ENCODE results near the gene NDUFS1. TPM values are rescaled to one million over a fixed set of nuclear protein-coding genes. Genes with fewer than 3 reads are reported as not detected.

Gene NDUFS1
- total RNA-seq, 1 experiment from 2014 or later, result 102 TPM

DNA sequence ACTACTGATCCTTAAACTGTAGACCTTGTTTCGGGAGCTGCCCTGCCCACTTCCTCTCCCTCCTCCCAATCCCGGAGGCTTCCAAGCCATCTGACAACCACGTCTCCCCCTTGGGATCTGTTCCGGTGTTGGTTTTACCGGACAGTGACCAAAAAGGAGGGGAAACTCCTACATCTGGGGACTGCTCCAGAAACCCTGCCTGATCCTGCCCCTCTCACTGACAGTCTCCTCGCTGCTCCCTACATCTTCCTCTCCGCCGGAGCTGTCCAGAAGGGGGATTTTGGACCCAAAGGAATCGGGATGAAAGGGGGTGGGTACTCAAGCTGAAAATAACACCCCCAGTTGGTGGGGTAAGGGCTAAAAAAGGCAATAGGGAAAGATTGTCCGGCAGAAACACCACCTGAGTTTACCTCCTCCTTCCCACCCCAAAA, 74.8 kb downstream of the NDUFS1 start:
- Histone ChIP-seq H3K9ac (ENCODE audit: extremely low read depth, insufficient read length, low read length) (peak overlapping the region; percentile 94), H3K27ac (ENCODE audit: insufficient read length, low read depth, low read length) (peak overlapping the region; percentile 98), H4K5ac (ENCODE audit: insufficient read length, low read depth, low read length) (no peak overlapping the region), H3K9me3 (ENCODE audit: control insufficient read depth, low read depth, low read length) (no peaks in the 10 kb centered on the region), H2BK20ac (ENCODE audit: low read depth, low read length, poor library complexity, severe bottlenecking) (no peak overlapping the region), H2AK5ac (ENCODE audit: insufficient read length, low read length) (no peak overlapping the region), H3K56ac (ENCODE audit: insufficient read length, low read depth, low read length) (no peak overlapping the region), H3K4me2 (ENCODE audit: insufficient read depth, insufficient read length, low read length) (peak overlapping the region; percentile 91), H3K18ac (ENCODE audit: insufficient read length, low read depth, low read length) (no peak overlapping the region), H3K79me1 (ENCODE audit: insufficient read depth, low read depth, low read length, poor library complexity, severe bottlenecking) (no peaks in the 10 kb centered on the region), H3K23ac (ENCODE audit: insufficient read length, low read depth, low read length) (no peak overlapping the region), H4K20me1 (ENCODE audit: control insufficient read depth, insufficient read depth, insufficient read length) (no peaks in the 10 kb centered on the region), H3K27me3 (ENCODE audit: insufficient read depth, low read length) (no peaks in the 10 kb centered on the region), H2BK5ac (ENCODE audit: insufficient read length, low read length) (no peak overlapping the region), H2BK12ac (ENCODE audit: insufficient read length, low read depth, low read length) (no peak overlapping the region), H3K14ac (ENCODE audit: insufficient read depth, low read length) (no peak overlapping the region), H2AFZ (ENCODE audit: low read length) (no peak overlapping the region), H4K91ac (ENCODE audit: insufficient read length, low read depth, low read length) (no peak overlapping the region), H2BK120ac (ENCODE audit: low read depth, low read length, poor library complexity, severe bottlenecking) (no peak overlapping the region), H3K79me2 (ENCODE audit: insufficient read depth, low read length) (peaks cover 18% of the 10 kb centered on the region; the same call in 1 of the 2 replicates), H2BK15ac (ENCODE audit: low read depth, low read length) (no peak overlapping the region), H3T11ph (ENCODE audit: low read length) (no peak overlapping the region), H3K23me2 (ENCODE audit: insufficient read length, low read depth, low read length, poor library complexity, severe bottlenecking) (peaks cover under 1% of the 10 kb centered on the region), H4K8ac (replicated peaks; ENCODE audit: insufficient read length, low read depth, low read length) (no peak overlapping the region), H3K4ac (ENCODE audit: low read depth, low read length) (no peak overlapping the region), H3K4me1 (ENCODE audit: insufficient read depth, low read length) (peaks cover 9% of the 10 kb centered on the region; the same call in 1 of the 2 replicates)
- peaks cover 29 to 44% of the 10 kb centered on the region in 2 experiments for H3K4me1 Mint-ChIP-seq
- no peaks in the 10 kb centered on the region for H3K9me3 Mint-ChIP-seq
- DNase-seq, result peak; percentile 88
- H3K27me3 Mint-ChIP-seq (ENCODE audit: low read depth), result no peaks in the 10 kb centered on the region
- TF ChIP-seq, protein P1, sequence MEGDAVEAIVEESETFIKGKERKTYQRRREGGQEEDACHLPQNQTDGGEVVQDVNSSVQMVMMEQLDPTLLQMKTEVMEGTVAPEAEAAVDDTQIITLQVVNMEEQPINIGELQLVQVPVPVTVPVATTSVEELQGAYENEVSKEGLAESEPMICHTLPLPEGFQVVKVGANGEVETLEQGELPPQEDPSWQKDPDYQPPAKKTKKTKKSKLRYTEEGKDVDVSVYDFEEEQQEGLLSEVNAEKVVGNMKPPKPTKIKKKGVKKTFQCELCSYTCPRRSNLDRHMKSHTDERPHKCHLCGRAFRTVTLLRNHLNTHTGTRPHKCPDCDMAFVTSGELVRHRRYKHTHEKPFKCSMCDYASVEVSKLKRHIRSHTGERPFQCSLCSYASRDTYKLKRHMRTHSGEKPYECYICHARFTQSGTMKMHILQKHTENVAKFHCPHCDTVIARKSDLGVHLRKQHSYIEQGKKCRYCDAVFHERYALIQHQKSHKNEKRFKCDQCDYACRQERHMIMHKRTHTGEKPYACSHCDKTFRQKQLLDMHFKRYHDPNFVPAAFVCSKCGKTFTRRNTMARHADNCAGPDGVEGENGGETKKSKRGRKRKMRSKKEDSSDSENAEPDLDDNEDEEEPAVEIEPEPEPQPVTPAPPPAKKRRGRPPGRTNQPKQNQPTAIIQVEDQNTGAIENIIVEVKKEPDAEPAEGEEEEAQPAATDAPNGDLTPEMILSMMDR (conservative IDR thresholded peaks at IDR 0.05), result 0 out of 3 replicates have a peak, but pooled peaks have one; percentile 8
- WGBS (ENCODE audit: extremely low coverage, insufficient read length, low lambda C conversion rate), result no CpG with 5 or more reads among the region's 10 CpGs
- peak overlapping the region; percentile 94 to 96 for H3K4me3 Mint-ChIP-seq
- H3K27ac Mint-ChIP-seq, result peak overlapping the region; percentile 98 to 100 (median 100)
- H3K36me3 Mint-ChIP-seq (ENCODE audit: insufficient read depth in 1 of 3, low read depth in 3 of 3), result peaks cover 7 to 23% (median 15%) of the 10 kb centered on the region in 3 experiments; a peak in 6 of 7 replicates
